Neuron (in vitro differentiated cells): ENCODE data around the gene SLC9B2.

Experiments used
- H2AFZ ChIP-seq: one replicate; pipeline ENCODE4 v1.6.1; 2013; ENCODE audit warnings: low read depth, mild to moderate bottlenecking, inconsistent platforms, low read length, moderate library complexity
- H3K27me3 ChIP-seq: one replicate; pipeline ENCODE4 v1.6.1; 2013; ENCODE audit warnings: low read length; ENCODE audit not compliant: insufficient read depth
- H3K36me3 ChIP-seq: one replicate; pipeline ENCODE4 v1.6.1; 2013; ENCODE audit warnings: low read length; ENCODE audit not compliant: insufficient read depth
- H3K4me1 ChIP-seq: one replicate; pipeline ENCODE4 v1.6.1; 2013; ENCODE audit warnings: low read length; ENCODE audit not compliant: insufficient read depth
- H3K4me3 ChIP-seq: 2 replicates; pipeline ENCODE4 v1.5.1; 2013; ENCODE audit warnings: mild to moderate bottlenecking, low read length, moderate library complexity
- H3K9me3 ChIP-seq: one replicate; pipeline ENCODE4 v1.6.1; 2013; ENCODE audit warnings: low read length

Gene SLC9B2

GRCh38 chr4:103067841-103068547, 8.6 kb downstream of the SLC9B2 start:
- H3K4me1 ChIP-seq, result no peaks in the 10 kb centered on the region
- H3K36me3 ChIP-seq, result peaks cover 16% of the 10 kb centered on the region
- no peak overlapping the region for H3K4me3 ChIP-seq
- H3K27me3 ChIP-seq, result no peaks in the 10 kb centered on the region
- H2AFZ ChIP-seq, result no peak overlapping the region
- H3K9me3 ChIP-seq, result no peaks in the 10 kb centered on the region

- Histone ChIP-seq H3K4me3 (no peak overlapping the region), H3K27me3 (no peaks in the 10 kb centered on the region), H3K36me3 (peaks cover 10% of the 10 kb centered on the region), H3K9me3 (no peaks in the 10 kb centered on the region), H2AFZ (no peak overlapping the region), H3K4me1 (no peaks in the 10 kb centered on the region)
Measured at GRCh38 chr4:103060453-103061148, 16.0 kb downstream of the SLC9B2 start.

DNA sequence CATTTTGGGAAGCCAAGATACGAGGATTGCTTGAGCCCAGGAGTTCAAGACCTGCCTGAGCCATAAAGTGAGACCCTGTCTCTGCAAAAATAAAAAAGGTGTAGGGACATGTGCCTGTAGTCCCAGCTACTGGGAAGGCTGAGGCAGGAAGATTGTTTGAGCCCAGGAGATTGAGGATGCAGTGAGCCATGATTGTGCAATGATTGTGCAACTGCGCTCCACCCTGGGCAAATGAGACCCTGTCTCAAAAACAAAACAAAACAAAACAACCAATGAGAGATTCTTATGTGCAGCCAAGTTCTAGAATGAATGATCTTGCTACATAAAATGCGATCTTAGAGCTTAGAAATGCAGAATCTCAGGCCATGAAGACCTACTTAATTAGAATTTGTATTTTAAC, 22.5 kb downstream of the SLC9B2 start:
- Histone ChIP-seq H2AFZ (no peak overlapping the region), H3K27me3 (no peaks in the 10 kb centered on the region), H3K4me3 (no peak overlapping the region), H3K9me3 (no peaks in the 10 kb centered on the region), H3K4me1 (no peaks in the 10 kb centered on the region), H3K36me3 (peaks cover 3% of the 10 kb centered on the region)

DNA sequence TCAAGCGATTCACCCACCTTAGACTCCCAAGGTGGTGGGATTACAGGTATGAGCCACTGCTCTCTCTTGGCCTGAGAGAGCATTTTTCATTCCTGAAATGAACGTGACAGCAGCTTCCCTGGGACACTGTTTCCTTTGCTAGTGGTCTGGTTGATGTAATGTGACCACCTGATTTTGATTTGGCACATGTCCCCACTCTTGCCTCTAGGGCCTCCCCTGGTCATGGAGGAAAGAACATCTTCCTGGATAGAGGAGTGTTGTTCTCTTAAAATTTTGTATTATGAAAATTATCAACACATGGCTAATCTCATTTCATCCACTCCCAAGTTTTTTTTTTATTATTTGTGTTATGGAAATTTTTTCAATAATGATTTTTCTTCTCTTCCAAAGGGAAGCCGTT, 23.8 kb downstream of the SLC9B2 start:
- H3K4me3 ChIP-seq, result no peak overlapping the region
- no peaks in the 10 kb centered on the region for H3K27me3 ChIP-seq
- H2AFZ ChIP-seq, result no peak overlapping the region
- H3K4me1 ChIP-seq, result no peaks in the 10 kb centered on the region
- peaks cover 11% of the 10 kb centered on the region for H3K36me3 ChIP-seq
- no peaks in the 10 kb centered on the region for H3K9me3 ChIP-seq

GRCh38 chr4:103052145-103052544, 24.4 kb downstream of the SLC9B2 start:
- Histone ChIP-seq H3K36me3 (peaks cover 11% of the 10 kb centered on the region), H3K4me3 (no peak overlapping the region), H2AFZ (no peak overlapping the region), H3K4me1 (no peaks in the 10 kb centered on the region), H3K9me3 (no peaks in the 10 kb centered on the region), H3K27me3 (no peaks in the 10 kb centered on the region)

GRCh38 chr4:103050736-103051436, 25.7 kb downstream of the SLC9B2 start:
- H2AFZ ChIP-seq, result no peak overlapping the region
- H3K4me1 ChIP-seq, result no peaks in the 10 kb centered on the region
- no peaks in the 10 kb centered on the region for H3K27me3 ChIP-seq
- peaks cover 19% of the 10 kb centered on the region for H3K36me3 ChIP-seq
- H3K9me3 ChIP-seq, result no peaks in the 10 kb centered on the region
- H3K4me3 ChIP-seq, result no peak overlapping the region

DNA sequence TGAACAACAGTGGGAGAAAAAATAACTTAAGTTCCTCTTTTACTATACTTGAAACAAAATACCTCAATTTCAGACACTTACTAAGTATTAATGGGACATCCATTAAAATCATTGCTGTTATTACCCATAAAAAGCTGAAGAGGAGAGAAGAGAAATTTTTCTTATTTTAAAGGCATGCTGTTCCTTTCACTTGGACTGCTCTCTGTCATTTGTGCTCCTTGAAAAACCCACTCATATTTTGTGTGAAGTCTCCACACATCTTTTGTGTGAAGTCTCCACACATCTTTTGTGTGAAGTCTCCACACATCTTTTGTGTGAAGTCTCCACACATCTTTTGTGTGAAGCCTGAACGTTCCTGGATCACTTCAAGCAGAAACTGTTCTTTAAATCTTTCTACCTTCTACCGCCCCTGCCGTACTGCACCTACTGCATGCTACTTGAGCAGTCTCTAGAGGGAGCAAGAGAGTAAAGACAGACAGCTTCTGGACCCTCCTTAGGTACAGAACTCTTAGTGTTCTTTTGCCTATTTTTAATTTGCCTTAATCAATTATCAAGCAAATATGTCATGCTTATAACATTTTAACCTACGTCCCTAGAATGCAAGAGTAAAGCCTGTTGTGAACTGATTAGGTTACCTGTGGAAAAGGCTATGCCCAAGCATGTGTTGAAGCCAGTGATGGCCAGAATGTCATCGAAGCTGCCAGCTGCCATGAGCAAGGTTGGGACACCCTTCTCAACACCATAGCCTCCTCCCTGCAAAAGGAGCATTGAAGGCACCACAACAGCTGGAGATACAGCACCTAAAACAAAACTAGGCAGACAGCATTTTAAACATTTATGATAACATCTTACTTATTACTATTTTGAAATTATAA, 29.9 kb downstream of the SLC9B2 start:
- H3K9me3 ChIP-seq, result no peaks in the 10 kb centered on the region
- H3K4me3 ChIP-seq, result no peak overlapping the region
- peaks cover 28% of the 10 kb centered on the region for H3K36me3 ChIP-seq
- no peak overlapping the region for H2AFZ ChIP-seq
- no peaks in the 10 kb centered on the region for H3K4me1 ChIP-seq
- no peaks in the 10 kb centered on the region for H3K27me3 ChIP-seq

GRCh38 chr4:103044183-103044582, 32.4 kb downstream of the SLC9B2 start:
- Histone ChIP-seq H2AFZ (no peak overlapping the region), H3K4me1 (no peaks in the 10 kb centered on the region), H3K36me3 (peaks cover 26% of the 10 kb centered on the region), H3K4me3 (no peak overlapping the region), H3K9me3 (no peaks in the 10 kb centered on the region), H3K27me3 (no peaks in the 10 kb centered on the region)

DNA sequence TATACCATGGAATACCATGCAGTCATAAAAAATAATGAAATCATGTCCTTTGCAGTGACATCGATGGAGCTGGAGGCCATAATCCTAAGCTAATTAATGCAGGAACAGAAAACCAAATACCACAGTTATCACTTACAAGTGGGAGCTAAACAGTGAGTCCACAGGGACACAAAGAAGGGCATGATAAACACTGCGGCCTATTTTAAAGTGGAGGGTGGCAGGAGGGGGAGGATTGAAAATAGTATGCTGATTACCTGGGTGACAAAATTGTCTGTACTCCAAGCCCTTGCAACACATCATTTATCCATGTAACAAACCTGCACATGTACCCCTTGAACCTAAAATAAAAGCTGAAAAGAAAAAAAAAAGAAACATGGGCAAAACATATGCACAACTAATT, 40.4 kb downstream of the SLC9B2 start:
- Histone ChIP-seq H3K4me3 (no peak overlapping the region), H2AFZ (no peak overlapping the region), H3K27me3 (no peaks in the 10 kb centered on the region), H3K4me1 (no peaks in the 10 kb centered on the region), H3K9me3 (no peaks in the 10 kb centered on the region), H3K36me3 (peaks cover under 1% of the 10 kb centered on the region)

DNA sequence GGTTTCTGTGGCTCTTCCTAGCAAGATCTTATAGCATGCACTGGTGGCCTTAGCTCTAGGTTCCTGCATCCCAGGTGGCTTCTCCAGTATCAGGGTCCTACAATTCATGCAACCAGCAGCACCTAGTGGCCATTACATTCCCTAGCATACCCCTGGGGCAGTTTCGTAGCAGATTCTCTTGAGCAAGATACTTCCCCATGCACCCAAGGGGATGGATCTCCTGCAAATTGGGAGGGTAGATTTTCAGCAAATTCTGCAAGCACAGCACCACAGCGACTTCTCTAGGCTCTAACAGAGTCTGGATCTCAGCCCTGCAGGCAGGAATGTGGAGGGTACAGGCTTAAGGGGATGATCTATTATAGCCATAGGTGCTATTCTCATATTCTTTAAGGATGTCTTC, 44.0 kb downstream of the SLC9B2 start:
- Histone ChIP-seq H3K4me1 (no peaks in the 10 kb centered on the region), H3K9me3 (no peaks in the 10 kb centered on the region), H3K27me3 (no peaks in the 10 kb centered on the region), H3K36me3 (peaks cover 7% of the 10 kb centered on the region), H2AFZ (no peak overlapping the region), H3K4me3 (no peak overlapping the region)

- peaks cover 7% of the 10 kb centered on the region for H3K36me3 ChIP-seq
- H3K9me3 ChIP-seq, result no peaks in the 10 kb centered on the region
- no peaks in the 10 kb centered on the region for H3K4me1 ChIP-seq
- H3K4me3 ChIP-seq, result no peak overlapping the region
- H3K27me3 ChIP-seq, result no peaks in the 10 kb centered on the region
- H2AFZ ChIP-seq, result no peak overlapping the region
Measured at GRCh38 chr4:103030791-103031190, 45.8 kb downstream of the SLC9B2 start.

- H3K27me3 ChIP-seq, result no peaks in the 10 kb centered on the region
- no peaks in the 10 kb centered on the region for H3K4me1 ChIP-seq
- H2AFZ ChIP-seq, result no peak overlapping the region
- no peaks in the 10 kb centered on the region for H3K9me3 ChIP-seq
- H3K4me3 ChIP-seq, result no peak overlapping the region
- peaks cover 7% of the 10 kb centered on the region for H3K36me3 ChIP-seq
Measured at GRCh38 chr4:103029300-103029699, 47.3 kb downstream of the SLC9B2 start.

- Histone ChIP-seq H3K4me1 (no peaks in the 10 kb centered on the region), H3K9me3 (no peaks in the 10 kb centered on the region), H3K4me3 (no peak overlapping the region), H3K27me3 (no peaks in the 10 kb centered on the region), H3K36me3 (peaks cover 7% of the 10 kb centered on the region), H2AFZ (no peak overlapping the region)
Measured at GRCh38 chr4:103026868-103027267, 49.7 kb downstream of the SLC9B2 start.
